Measurements from ENCODE around the gene RCOR1. TPM values are rescaled to one million over a fixed set of nuclear protein-coding genes. Genes with fewer than 3 reads are reported as not detected.
A peak's percentile ranks its signal among the peaks of the same experiment; 100 is the strongest.

Gene RCOR1
- total RNA-seq, 6 experiments from 2014 or later, result 24.5 to 27.6 (median 25.1) TPM

GRCh38 chr14:102699416-102700110, 107.1 kb downstream of the RCOR1 start:
- H3K4me3 Mint-ChIP-seq, result no peak overlapping the region
- peaks cover 15% of the 10 kb centered on the region for H3K36me3 Mint-ChIP-seq (ENCODE audit: low read depth)
- H3K9me3 Mint-ChIP-seq, result peaks cover 6% of the 10 kb centered on the region; the same call in 1 of the 2 replicates
- peaks cover 2% of the 10 kb centered on the region; the same call in 1 of the 2 replicates for H3K27me3 Mint-ChIP-seq (ENCODE audit: insufficient read depth)
- peak overlapping the region; percentile 64 for H3K27ac Mint-ChIP-seq
- TF ChIP-seq CTCF (IDR thresholded peaks at IDR 0.05), result no peak
- no peak for DNase-seq
- peaks cover 54% of the 10 kb centered on the region for H3K4me1 Mint-ChIP-seq (ENCODE audit: low read depth)

- H3K36me3 Mint-ChIP-seq (ENCODE audit: low read depth), result peaks cover 16% of the 10 kb centered on the region
- H3K27me3 Mint-ChIP-seq (ENCODE audit: insufficient read depth), result no peaks in the 10 kb centered on the region
- TF ChIP-seq CTCF (IDR thresholded peaks at IDR 0.05), result no peak
- peaks cover 8% of the 10 kb centered on the region for H3K9me3 Mint-ChIP-seq
- no peak overlapping the region for H3K4me3 Mint-ChIP-seq
- no peak overlapping the region for H3K27ac Mint-ChIP-seq
- H3K4me1 Mint-ChIP-seq (ENCODE audit: low read depth), result no peaks in the 10 kb centered on the region; the same call in 1 of the 2 replicates
- no peak for DNase-seq
Measured at GRCh38 chr14:102708494-102708893, 116.0 kb downstream of the RCOR1 start.

- no peak overlapping the region for H3K27ac Mint-ChIP-seq
- H3K36me3 Mint-ChIP-seq (ENCODE audit: low read depth), result peaks cover 12% of the 10 kb centered on the region
- no peaks in the 10 kb centered on the region for H3K27me3 Mint-ChIP-seq (ENCODE audit: insufficient read depth)
Measured at GRCh38 chr14:102711207-102711606, 118.8 kb downstream of the RCOR1 start.

GRCh38 chr14:102711946-102712345, 119.5 kb downstream of the RCOR1 start:
- Mint-ChIP-seq H3K27ac (no peak overlapping the region), H3K27me3 (ENCODE audit: insufficient read depth) (no peaks in the 10 kb centered on the region), H3K9me3 (no peaks in the 10 kb centered on the region), H3K4me1 (ENCODE audit: low read depth) (no peaks in the 10 kb centered on the region; the same call in 1 of the 2 replicates), H3K4me3 (no peak overlapping the region), H3K36me3 (ENCODE audit: low read depth) (peaks cover 15% of the 10 kb centered on the region)
- TF ChIP-seq CTCF (IDR thresholded peaks at IDR 0.05), result no peak
- no peak for DNase-seq

More at GRCh38 chr14:102711207-102711606, 118.8 kb downstream of the RCOR1 start:
- Mint-ChIP-seq H3K4me1 (ENCODE audit: low read depth) (no peaks in the 10 kb centered on the region; the same call in 1 of the 2 replicates), H3K4me3 (no peak overlapping the region), H3K9me3 (peaks cover 1% of the 10 kb centered on the region)
- no peak for TF ChIP-seq CTCF (IDR thresholded peaks at IDR 0.05)
- DNase-seq, result no peak

- Mint-ChIP-seq H3K27me3 (ENCODE audit: insufficient read depth) (no peaks in the 10 kb centered on the region), H3K4me1 (ENCODE audit: low read depth) (no peaks in the 10 kb centered on the region; the same call in 1 of the 2 replicates), H3K36me3 (ENCODE audit: low read depth) (peaks cover 41% of the 10 kb centered on the region), H3K4me3 (no peak overlapping the region), H3K27ac (no peak overlapping the region), H3K9me3 (no peaks in the 10 kb centered on the region)
- TF ChIP-seq CTCF (IDR thresholded peaks at IDR 0.05), result no peak
- DNase-seq, result no peak
Measured at GRCh38 chr14:102717276-102717675, 124.8 kb downstream of the RCOR1 start.
